Coronary artery (tissue), 2 donors: ENCODE measurements around the gene FGGY.

Source experiments
- DNase-seq: peaks from one replicate; pipeline ENCODE4 v3.0.0-alpha.2; 2017; ENCODE audit warnings: low spot score
- H3K27ac ChIP-seq, 2 donors: fragments of 200-600 bp; sonication (generic); one replicate each; pipeline ENCODE4 v1.5.1; 2016 to 2019
- H3K4me3 ChIP-seq: fragments of 200-600 bp; sonication (generic); 2 replicates; pipeline ENCODE4 v1.5.1; 2016; ENCODE audit warnings: mild to moderate bottlenecking, moderate library complexity
- CTCF ChIP-seq: fragments of 200-600 bp; sonication (generic); IDR thresholded peaks from one replicate; pipeline ENCODE4 v1.5.1; 2019; ENCODE audit warnings: antibody characterized with exemption

The FGGY gene

DNA sequence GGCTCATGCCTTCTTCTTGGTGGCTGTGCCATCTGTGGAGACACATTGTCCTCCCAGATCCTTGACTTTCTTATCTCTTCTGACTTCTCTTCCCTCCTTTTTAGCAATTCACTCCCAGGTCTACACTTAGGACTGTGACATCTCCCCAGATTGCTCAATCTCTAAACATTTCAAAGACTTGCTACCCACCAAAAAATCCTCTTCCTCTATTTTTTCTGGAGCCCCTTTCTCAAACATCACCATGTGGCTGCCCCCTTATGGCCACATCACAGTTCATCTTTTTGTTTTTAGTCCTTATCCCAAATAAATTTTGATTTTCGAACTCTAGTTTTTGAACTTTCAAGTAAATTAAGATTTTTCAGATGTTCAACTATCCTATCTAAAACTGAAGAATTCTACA lies 369.2 kb downstream of the FGGY start:
- TF ChIP-seq CTCF = no peak
- no peak overlapping the region for H3K27ac ChIP-seq
- no peak for DNase-seq
- no peak overlapping the region for H3K4me3 ChIP-seq

- no peak for DNase-seq
- Histone ChIP-seq H3K4me3 (no peak overlapping the region), H3K27ac (no peak overlapping the region)
- no peak for TF ChIP-seq CTCF
Observed at GRCh38 chr1:59667020-59667419, 370.1 kb downstream of the FGGY start.

GRCh38 chr1:59669752-59670312 lies 372.9 kb downstream of the FGGY start:
- peak overlapping the region in 1 of 2 donors; percentile 51 for H3K27ac ChIP-seq
- H3K4me3 ChIP-seq = no peak overlapping the region
- DNase-seq = no peak
- no peak for TF ChIP-seq CTCF

DNA sequence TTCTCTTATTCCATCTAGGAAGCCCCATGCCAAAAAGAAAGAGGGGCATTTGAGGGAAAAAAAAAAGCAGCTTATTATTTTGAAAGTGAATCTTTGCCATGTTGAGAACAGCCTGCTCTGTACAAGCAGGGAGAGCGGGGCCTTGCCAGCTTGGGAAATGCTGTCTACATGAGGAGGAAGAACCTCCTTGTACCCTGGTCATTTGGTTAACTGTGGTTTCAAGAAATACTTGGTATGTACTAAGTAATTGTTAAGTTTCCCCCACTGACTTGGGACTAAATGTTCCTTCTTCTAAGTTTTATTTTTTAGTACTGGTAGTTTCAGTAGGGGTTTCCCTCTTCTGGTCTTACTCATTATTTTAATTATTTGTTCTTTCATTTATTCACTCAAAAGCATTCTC lies 373.8 kb downstream of the FGGY start:
- no peak for TF ChIP-seq CTCF
- Histone ChIP-seq H3K27ac (peak overlapping the region in 1 of 2 donors; percentile 51), H3K4me3 (no peak overlapping the region)
- DNase-seq = no peak

DNA sequence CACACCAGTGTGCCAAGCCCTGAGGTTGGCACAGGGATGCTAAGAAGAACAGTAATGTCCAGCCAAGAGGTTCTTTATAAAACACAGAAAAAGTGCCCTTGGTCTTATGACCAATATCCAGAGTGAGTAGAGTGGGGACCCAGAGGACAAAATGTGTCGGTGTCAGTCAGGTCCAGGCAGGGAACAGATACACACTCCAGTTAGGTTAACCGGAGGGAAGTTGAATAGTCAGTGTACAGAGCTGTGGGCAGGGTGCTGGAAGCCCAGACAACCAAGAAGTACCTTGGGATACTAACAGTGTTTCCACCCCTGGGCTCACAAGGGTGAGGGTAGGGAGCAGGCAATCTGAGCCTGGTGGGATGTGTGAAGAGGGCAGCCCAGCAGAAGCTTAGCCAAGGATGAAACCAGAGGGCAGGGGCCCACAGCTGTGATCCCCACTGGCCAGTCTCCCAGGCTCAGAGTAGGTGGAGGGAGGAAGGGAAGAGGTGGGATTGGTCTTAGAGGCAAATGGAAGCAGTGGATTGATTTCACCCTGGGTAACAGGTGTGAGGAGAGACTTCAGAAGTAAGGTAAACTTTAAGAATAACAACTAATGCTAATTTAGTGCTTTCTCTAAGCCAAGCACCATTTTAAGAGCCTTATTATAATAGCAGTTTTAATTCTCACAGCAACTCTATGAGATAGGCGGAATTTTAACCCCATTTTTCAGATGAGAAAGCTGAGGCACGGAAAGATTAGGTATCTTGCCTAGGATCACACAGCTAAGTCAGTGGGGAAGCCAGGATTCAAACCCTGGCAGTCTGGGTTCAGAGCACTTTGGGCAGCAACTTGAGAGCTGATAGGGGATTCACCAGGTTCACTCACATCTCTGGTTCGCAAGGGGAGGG lies 374.4 kb downstream of the FGGY start:
- Histone ChIP-seq H3K4me3 (no peak overlapping the region), H3K27ac (peak overlapping the region in 1 of 2 donors; percentile 18)
- TF ChIP-seq CTCF = no peak
- DNase-seq = no peak

- no peak for TF ChIP-seq CTCF
- no peak for DNase-seq
- Histone ChIP-seq H3K4me3 (no peak overlapping the region), H3K27ac (no peak overlapping the region)
Observed at GRCh38 chr1:59671953-59672305, 375.0 kb downstream of the FGGY start.
